GM08714 (cell line): ENCODE measurements around the gene BFSP1.

ENCODE experiments used
- H3K4me3 ChIP-seq: fragments of 200-500 bp; sonication (Bioruptor generic); 2 replicates; pipeline ENCODE4 v1.5.1; 2014; ENCODE audit warnings: mild to moderate bottlenecking, low read length, inconsistent platforms
- ZNF274 ChIP-seq: IDR thresholded peaks from 2 replicates; pipeline ENCODE4 v1.6.1; 2012; ENCODE audit warnings: mild to moderate bottlenecking, low read depth, low read length

Gene BFSP1

GRCh38 chr20:17503301-17504065 is 27.7 kb downstream of the BFSP1 start:
- TF ChIP-seq ZNF274: no peak

DNA sequence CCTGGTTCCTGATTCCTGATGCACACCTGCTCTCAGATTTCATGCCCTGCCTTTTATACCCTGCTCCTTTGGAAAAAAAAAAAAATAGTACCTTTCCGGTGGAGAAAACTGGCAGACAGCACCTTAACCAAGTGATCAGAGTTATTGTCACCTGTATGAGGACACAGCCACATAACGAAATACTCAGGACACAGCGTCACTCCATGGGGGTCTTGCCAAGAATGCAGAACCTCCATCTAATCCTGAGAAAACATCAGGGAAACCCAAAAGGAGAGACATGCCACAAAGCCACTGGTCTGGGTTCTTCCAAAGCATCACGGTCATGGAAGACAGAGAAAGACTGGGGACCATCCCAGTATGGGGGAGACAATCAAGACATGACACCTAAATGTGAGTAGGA is 29.1 kb downstream of the BFSP1 start:
- no peak overlapping the region for H3K4me3 ChIP-seq
- TF ChIP-seq ZNF274: no peak

More at GRCh38 chr20:17503301-17504065, 27.7 kb downstream of the BFSP1 start:
- no peak overlapping the region for H3K4me3 ChIP-seq

- no peak overlapping the region for H3K4me3 ChIP-seq
- no peak for TF ChIP-seq ZNF274
These were observed 29.5 kb downstream of the BFSP1 start for GRCh38 chr20:17501701-17502100.

DNA sequence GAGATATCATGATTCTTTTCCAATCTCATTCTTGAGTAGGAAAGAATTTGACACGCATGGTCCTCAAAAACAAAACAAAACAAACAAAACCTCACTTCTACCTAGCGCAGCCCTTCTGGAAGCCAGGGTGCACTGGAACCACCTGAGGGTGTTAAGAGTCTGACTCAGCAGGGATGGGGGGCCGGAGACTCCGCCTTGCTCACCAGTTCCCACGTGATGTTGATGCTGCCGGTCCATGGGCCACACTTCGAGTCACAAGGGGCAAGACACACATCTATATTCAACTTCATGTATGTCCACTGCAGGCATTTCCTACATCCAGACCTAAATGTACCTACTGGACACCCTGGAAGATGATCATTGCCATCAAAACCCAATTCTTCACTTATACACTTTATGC is 30.4 kb downstream of the BFSP1 start:
- TF ChIP-seq ZNF274: no peak
- H3K4me3 ChIP-seq: no peak overlapping the region

- no peak overlapping the region for H3K4me3 ChIP-seq
- no peak for TF ChIP-seq ZNF274
These were observed 30.9 kb downstream of the BFSP1 start for GRCh38 chr20:17500271-17500670.

GRCh38 chr20:17499041-17499440 is 32.1 kb downstream of the BFSP1 start:
- no peak for TF ChIP-seq ZNF274
- H3K4me3 ChIP-seq: no peak overlapping the region

DNA sequence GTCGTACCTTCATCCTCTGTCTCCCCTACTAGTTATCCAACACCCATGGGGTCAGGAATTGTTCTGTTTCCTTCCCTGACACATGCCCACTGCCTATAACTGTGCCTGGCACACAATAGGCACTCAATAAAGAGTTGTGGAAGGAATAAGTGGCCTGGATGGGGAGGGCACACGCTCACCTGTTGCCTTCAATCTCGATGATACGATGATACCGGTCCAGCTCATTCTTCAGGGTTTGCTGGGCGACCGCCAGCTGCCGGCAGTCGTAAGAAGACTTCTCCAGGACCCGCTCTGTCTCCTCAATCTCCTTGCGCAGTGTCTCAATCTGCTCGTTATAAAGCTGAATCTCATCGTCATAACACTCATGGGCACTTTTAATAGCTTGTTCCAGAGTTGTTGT is 32.5 kb downstream of the BFSP1 start:
- no peak overlapping the region for H3K4me3 ChIP-seq
- TF ChIP-seq ZNF274: no peak

DNA sequence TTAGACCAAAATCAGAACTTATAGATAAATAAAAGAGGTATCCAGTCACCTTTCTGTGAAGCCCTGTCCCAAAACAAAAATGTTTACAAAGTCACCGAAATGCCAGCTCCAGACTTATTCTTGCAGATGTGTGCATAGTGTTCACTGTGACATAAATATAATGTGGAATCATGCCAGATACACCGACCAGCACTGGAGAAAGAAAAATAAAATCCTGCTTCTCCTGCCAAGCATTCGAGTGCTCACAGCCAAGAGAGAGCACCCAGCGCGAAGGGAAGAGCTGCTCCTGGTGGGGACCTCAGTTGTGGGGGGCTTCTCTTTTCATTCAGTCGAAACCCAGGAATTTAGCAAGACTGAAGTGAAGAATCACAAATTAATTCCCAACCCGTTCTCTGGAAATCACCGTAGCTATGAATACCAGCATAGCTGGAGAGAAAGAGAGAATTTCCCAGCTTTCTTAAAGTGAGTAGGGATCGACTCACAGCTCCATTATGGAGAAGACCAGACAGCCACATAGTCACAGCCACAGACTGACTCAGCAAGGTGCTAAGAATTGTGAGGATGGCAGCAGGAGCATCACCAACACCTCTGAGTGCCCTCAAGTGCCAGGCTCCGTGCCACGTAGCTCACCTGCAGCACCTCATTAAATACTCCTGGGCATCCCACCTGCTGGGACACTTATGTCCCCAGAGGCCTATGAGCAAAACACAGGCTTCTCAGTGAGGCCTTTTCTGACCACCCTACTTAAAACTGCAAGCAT is 33.2 kb downstream of the BFSP1 start:
- no peak overlapping the region for H3K4me3 ChIP-seq
- no peak for TF ChIP-seq ZNF274

- no peak overlapping the region for H3K4me3 ChIP-seq
- no peak for TF ChIP-seq ZNF274
These were observed 35.4 kb downstream of the BFSP1 start for GRCh38 chr20:17495826-17496225.

- no peak overlapping the region for H3K4me3 ChIP-seq
- no peak for TF ChIP-seq ZNF274
These were observed 37.0 kb downstream of the BFSP1 start for GRCh38 chr20:17494201-17494600.

- H3K4me3 ChIP-seq: no peak overlapping the region
- TF ChIP-seq ZNF274: no peak
These were observed 38.0 kb downstream of the BFSP1 start for GRCh38 chr20:17493173-17493572.

DNA sequence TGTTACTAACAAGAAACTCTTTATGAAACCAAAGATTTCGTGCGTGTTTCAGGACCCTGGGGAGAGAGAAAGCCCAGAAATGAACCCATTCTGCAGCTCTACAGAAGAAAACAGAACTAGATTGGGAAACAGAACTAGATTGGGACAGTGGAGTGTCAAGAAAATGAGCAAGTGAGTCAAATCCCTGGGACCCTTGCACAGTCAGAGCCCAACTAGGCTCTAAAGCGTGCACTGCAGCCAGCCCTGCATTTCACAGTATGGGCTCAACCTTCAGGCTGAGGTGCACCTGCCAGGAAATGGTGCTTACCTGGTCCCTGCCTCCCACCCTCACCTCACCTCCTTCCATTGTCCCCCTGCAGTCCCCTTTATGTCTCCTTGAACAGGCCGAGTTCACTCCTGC is 39.7 kb downstream of the BFSP1 start:
- no peak for TF ChIP-seq ZNF274
- H3K4me3 ChIP-seq: no peak overlapping the region

DNA sequence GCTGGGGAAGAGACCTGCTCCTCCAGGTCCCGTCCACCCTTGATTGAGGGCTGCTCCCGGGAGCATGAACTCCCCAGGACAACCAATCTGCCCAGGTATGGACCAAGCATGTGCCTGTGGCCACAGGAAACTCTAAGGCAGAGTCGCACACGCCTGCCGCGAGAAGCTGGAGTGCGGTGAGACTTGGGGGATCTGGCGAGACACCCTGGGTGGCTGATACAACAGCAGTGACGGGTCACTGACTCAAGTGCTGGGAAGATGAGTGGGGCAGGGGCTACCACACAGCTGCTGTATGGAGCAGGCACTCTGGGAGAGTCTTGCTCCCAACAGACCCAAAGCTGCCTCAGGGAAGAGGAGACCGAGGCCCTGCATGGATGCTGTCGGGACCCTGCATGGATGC is 40.1 kb downstream of the BFSP1 start:
- no peak for TF ChIP-seq ZNF274
- H3K4me3 ChIP-seq: no peak overlapping the region

DNA sequence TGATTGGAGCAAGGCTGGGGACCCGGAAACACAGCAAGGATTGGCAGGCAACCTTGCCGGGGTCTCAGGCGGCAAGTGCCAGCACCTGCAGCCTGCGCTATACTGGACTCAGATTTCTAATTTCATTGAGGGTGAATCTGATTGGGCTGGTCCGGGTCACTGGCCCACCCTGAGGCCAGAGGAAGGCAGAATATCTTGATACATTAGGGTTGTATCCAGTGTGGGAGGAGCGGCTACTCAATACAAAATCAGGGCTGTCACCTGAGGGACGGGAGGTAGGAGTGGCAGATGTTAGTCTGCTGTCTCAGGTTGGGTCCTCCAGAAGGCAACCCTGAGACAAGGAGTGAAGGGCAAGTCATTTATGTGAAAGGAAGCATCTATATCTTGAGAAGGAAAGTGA is 40.7 kb downstream of the BFSP1 start:
- H3K4me3 ChIP-seq: no peak overlapping the region
- TF ChIP-seq ZNF274: no peak

- no peak for TF ChIP-seq ZNF274
- H3K4me3 ChIP-seq: no peak overlapping the region
These were observed 42.1 kb downstream of the BFSP1 start for GRCh38 chr20:17488916-17489600.
